Posterior vena cava (tissue), 2 donors: ENCODE data around the gene CFAP74. TPM values are rescaled to one million over a fixed set of nuclear protein-coding genes. Genes with fewer than 3 reads are reported as not detected.
"Not testable (repeated sequence)": the region's sequence is repeated elsewhere in the genome, so short reads cannot be mapped to it uniquely, and the experiment has no call there.

Source experiments
- DNase-seq: peaks from one replicate; pipeline ENCODE4 v3.0.0-alpha.2; 2020; ENCODE audit warnings: low spot score
- intact Hi-C, 2 donors: fragments of 100-400 bp; cut with DNase I; formaldehyde crosslinking; loops; one replicate each; pipeline versions ENCODE4 v1.14.1 to v1.14.2; 2022 to 2023
- total RNA-seq, 2 donors: library from RNA; stranded (reverse); fragmentation: NEBNext Ultra II Directional; extraction: Animal tissue kit (Norgen Biotek cat#: 25700); gene quantifications; one replicate each; pipeline ENCODE4 v1.2.1, GENCODE V29; 2021
- donor health status: DM: yes; HTN: yes; CAD: no.
- donor health status: DM: yes; HTN: yes; CAD: no.

The CFAP74 gene
- total RNA-seq, 2 donors from 2014 or later = not detected

DNA sequence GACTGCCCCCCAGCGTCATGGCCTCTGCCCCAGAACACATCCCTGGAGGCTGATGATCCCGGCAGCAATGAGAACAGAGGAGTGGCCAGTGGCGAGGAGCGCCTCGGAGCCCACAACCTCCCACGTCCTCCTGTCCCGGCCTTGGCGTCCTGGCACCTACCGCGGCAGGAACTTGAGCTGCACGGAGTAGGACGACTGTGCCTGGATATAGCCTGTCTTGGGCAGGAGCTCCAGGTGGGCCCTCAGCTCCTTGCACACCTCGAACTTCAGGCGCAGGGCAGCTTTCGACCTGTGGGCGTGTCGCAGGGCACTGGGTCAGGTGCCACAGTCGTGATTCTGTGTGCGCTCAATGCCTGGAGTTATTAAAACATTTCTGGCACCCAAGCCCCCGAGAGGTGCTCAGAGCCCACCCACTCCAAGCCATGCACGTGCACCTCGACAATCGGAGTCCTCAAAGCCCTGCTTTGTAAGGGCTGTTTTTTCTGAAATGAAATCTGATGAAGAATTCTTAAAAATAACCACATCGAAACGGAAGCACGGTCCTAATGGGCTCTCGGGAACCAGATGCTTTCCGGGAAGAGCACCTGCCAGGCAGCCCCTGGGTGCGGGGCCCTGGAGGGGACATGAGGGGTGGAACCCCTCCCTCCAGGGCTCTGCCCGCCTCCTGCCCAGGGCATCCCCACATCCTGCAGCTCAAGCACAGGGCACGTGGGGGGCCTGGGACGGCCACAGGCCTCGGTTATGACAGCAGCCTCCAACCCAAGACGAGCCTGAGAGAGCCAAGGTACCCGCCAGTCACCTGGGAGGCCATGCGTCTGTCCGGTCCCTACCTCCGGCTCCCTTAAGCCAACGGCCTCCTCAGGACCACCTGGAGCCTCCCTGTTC is 61.5 kb downstream of the CFAP74 start:
- DNase-seq = peak; percentile 77
- intact Hi-C loops = loop anchor here in 1 of 2 donors (5.0 kb wide), 1 partner anchor 105 kb away; no protein-coding TSS in a partner anchor

DNA sequence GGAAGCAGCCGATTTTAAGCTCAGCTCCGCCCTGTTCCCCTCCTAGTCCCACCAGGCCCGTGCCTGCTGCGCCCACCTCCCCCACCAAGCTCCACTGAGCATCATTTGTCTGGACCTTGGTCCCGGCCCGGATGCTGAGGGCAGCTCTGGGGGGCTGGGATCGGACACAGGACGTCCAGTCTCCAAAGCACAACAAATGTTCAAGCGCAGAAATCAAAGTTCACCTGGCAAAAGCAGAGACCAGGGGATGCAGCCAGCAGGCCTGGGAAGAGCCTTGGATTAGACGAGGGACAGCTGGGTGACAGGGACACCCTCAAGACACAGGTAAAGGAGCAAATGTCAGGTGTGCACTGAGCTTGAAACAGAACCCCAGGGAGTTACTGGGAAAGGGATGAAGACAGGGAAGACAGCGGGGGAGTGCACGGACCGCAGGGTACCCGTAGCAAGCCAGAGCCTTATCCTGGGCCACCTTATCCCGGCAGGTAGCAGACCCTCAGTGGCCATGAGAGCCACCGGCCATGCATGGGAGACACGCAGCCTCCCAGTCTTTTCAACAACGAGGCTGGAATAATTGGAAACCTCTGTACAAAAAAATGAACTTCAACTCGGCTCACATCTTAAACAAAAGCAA is 62.3 kb downstream of the CFAP74 start:
- intact Hi-C loops = loop anchor here in 1 of 2 donors (5.0 kb wide), 1 partner anchor 106 kb away; no protein-coding TSS in a partner anchor

DNA sequence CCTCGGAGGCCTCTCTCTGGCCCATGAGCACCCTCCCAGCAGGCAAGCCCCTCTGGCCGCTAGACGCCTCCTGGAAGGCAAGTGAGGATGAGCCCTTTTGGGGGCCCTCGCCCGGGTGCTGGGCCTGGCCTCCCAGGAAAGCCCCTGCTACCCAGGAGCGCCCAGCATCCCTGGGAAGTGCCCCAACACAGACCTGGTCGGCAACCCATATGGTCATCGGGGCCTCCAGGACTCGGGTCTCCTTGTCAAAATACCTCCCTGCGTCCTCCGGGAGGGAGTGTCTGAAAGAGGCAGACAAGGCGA is 63.5 kb downstream of the CFAP74 start:
- intact Hi-C loops = loop anchor here in 1 of 2 donors (5.0 kb wide), 1 partner anchor 107 kb away; no protein-coding TSS in a partner anchor
- no peak for DNase-seq

More for the DNA sequence above, 62.3 kb downstream of the CFAP74 start:
- no peak for DNase-seq

DNA sequence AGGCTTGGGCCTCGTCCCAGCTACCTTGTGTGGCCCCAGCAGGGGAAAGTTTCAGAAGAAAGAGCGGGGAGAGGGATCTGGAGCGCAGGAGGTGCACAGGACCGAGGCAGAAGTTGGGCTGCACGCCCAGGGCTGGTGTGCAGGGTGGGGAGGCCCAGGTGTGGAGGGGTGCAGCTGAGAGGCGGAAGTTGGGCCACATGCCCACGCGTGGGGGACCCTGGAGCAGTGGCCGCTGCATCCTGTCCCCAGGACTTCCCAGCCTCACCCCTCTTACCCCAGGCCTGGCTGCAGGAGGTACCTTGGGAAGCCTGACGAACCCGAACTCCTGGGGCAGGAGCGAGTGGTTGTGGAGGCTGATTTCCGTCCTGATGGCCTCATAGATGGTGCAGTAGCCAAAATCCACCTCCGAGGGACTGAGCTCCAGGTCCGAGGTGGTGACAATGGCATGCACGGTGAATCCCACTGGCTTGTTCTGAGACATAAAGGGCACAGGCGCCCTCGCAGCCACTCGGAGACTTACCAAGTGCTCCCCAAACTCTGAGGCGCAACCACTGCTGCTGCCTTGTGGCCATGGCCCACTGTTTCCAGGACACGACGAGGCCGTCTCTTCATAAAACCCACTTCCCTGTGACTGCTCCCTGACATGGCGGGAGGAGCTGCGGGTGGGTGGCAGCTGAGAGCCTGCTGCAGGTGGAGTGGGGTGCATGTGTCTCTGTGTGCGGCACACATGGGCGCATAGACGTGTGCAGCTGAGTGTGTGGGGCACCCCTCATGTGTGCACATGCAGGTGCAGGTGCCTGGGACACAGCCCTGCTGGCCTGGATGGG is 64.1 kb downstream of the CFAP74 start:
- intact Hi-C loops = loop anchor here (5.0 kb wide), 2 partner anchors 108 to 1633 kb away; no protein-coding TSS in a partner anchor
- DNase-seq = peak; percentile 62

DNA sequence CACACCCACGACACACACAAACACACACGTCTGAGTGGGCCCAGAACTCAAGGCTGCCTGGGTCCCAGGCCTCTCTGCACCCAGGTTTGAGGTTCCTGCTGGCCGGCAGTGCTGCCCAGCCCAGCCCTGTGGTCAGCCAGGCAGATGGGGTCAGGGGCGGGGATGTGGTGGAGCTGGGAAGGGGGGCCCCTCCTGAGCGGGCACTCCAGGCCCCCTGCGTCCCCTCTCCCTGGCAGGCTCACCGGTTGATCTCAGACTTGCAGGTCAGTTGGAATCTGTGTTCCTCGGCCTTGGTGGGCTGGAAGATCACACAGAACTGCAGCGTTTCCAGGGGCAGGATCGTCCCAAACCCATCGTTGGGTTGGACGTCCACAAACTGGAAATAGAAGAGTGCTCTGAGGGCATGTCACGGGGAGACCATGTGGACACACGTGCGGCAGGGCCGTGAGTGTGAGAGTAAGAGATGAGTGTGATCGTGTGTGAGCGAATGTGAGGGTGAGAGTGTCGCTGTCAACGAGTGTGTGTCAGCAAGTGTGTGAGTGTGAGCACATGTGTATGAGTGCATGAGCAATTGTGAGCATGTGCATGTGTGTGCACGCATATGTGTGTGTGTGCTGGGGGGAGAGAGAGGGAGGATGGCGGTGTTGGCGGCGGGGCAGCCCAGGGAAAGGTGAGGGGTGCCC is 64.8 kb downstream of the CFAP74 start:
- intact Hi-C loops = loop anchor here in 1 of 2 donors (5.0 kb wide), 1 partner anchor 1634 kb away; no protein-coding TSS in a partner anchor
- DNase-seq = peak; percentile 50

DNA sequence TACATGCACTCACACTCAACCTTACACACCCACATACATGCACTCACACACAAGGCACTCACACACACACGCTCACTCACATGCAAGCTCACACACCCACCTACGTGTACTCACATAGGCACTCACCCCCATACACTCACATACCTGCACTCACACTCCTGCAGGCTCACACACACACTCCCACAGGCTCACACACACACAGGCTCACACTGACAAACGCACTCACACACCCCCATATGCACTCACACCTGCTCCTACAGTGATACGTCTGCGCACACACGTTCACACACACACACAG is 65.4 kb downstream of the CFAP74 start:
- intact Hi-C loops = loop anchor here in 1 of 2 donors (5.0 kb wide), 1 partner anchor 1634 kb away; no protein-coding TSS in a partner anchor
- DNase-seq = peak; percentile 20

DNA sequence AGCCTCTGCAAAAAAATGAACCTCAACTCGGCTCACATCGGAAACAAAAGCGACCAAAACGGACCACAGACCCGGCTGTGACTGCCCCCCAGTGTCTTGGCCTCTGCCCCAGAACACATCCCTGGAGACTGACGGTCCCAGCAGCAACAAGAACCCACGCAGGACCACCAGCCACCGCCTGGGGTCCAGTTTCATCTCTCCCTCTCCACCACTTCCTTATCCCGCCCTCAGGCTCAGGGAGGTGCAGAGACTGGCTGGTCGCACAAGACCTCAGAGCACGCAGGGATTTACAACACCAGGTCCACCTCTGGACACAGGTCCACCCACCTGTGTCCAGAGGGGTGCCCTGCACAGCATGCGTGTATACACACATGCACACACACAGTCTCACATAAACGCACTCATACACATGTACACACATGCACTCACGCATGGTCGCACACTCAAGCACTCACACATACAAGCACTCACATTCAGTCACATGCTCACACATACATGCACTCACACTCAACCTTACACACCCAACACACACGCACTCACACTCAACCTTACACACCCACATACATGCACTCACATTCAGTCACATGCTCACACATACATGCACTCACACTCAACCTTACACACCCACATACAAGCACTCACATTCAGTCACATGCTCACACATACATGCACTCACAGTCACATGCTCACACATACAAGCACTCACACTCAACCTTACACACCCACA is 65.9 kb downstream of the CFAP74 start:
- intact Hi-C loops = loop anchor here in 1 of 2 donors (5.0 kb wide), 1 partner anchor 1635 kb away; no protein-coding TSS in a partner anchor
- DNase-seq = peak; percentile 14

DNA sequence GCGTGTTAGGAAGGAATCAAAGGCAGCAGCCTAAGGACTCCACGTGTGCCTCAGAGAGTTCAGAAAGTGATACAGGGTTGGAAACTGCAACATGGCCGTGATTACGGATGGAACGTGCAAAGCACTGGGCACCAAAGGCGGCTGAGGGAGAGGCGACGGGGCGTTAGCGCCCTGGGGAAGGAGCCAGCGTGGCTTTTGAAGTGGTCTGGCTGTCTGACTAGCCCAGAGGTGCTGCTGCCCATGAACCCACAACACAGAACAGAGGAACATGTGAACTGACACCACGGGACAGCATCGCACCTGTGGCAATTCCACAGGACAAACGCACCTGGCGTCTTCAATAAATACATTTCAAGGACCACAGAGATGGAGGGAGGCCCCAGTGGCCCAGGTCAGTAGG is 66.5 kb downstream of the CFAP74 start:
- intact Hi-C loops = loop anchor here in 1 of 2 donors (5.0 kb wide), 1 partner anchor 1635 kb away; no protein-coding TSS in a partner anchor
- no peak for DNase-seq

DNA sequence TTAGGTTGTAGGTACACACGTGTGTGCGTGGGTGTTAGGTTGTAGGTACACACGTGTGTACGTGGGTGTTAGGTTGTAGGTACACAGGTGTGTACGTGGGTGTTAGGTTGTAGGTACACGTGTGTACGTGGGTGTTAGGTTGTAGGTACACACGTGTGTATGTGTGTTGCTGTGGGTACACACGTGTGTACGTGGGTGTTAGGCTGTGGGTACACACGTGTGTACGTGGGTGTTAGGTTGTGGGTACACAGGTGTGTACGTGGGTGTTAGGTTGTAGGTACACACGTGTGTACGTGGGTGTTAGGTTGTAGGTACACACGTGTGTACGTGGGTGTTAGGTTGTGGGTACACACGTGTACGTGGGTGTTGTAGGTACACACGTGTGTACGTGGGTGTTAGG is 68.7 kb downstream of the CFAP74 start:
- intact Hi-C loops = loop anchor here in 1 of 2 donors (5.0 kb wide), 1 partner anchor 1637 kb away; no protein-coding TSS in a partner anchor
- not testable (repeated sequence) for DNase-seq

DNA sequence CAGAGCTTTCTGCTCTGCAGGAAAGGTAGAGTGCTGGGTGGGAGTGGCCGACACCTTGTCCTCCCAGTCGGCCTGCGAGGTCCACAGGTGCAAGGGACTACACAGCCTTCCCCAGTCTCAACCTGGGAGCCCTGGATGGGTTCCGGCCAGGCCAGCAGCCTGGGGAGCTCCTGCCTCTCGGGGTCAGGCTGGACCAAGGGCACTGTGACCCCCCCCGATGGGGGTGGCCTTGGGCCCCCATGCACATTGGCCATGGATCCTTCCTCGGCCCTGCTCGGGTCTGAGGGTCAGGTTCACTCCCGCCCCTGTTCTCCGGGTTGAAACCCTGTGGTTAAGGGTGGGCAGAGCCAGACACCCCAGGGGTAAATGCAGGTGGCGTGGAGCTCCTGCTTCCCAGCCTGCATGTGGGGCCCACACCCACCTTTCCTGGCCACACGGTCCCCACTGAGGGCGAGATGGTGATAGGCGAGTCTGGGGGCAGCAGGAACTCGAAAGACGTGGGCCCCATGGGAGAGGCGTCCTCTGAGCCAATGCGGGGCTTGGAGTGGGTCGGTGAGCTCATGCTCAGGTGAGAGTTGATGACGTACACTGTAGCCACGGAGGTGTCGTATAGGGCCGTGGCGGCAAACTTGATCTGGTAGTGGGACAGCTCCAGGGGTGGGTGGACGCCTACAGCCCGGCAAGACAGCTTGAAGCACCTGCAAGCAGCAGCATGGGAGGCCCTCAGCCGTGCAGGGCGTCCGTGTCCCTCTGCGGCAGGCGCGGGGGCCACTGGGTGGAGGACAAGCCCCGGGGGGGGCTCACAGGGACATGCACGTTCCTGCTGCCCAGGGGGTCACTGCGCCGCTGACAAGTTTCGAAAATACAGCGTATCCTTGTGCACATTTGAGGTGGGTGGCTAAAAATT is 73.7 kb downstream of the CFAP74 start:
- intact Hi-C loops = no loop called here
- DNase-seq = peak; percentile 72

DNA sequence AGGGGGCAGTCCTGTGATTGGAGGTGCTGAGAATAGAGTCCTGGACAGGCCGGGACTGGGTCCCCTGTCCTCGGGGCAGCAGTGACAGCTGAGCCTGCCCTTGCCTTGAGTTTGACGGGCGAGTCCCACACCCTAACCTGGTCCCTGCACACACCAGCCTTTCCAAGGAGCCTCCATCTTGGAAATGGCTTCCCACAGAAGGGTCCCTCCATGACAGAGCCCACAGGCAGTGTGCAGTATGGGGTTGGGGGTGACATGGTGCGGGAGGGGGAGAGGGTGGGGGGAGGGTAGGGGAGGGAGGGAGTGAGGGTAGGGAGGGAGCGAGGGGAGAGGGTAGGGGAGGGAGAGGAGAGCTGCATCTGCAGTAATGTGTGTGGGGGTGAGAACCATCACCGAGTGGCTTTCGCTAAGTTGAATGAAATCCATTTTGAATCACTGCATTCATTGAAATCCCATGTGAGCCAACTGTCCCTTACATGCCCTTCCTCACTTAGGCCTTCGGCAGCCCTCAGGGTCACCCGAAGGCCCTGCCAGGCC is 74.4 kb downstream of the CFAP74 start:
- intact Hi-C loops = no loop called here
- no peak for DNase-seq

DNA sequence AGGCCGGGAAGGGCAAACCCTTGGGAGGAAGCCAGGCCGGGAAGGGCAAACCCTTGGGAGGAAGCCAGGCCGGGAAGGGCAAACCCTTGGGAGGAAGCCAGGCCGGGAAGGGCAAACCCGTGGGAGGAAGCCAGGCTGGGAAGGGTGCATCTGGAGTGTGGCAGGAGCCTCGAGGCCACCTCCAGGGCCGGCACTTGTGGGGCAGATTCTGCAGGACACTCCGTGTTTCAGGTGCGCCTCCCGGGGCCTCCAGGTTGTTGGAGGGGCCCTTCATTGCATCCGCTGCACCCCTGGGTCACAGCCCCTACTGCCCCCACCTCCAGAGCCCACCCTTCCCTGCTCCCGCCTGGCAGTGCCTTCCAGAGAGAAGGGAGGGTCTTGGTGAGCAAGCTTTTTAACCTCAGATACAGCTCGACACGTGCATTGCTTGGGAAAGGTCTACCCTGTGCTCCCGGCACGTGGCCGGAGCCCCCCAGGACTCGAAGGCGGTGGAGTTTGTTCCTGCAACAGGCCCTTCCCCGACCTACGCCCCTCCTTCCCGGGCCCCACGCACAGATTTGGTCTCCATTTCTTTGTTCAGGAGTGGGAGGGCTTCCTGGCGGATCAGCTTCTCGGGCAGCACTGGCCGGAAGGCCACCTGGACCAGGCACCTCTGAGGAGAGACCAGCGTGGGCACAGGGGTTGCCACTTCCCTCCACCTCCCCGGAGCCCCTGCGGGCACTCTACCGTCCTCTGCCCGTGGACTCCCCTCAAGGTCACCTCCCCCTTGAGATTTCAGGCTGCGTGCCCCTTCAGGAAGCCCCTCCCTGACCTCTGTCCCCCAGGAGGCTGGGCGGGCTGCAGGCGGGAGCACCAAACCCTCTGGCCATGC is 75.1 kb downstream of the CFAP74 start:
- intact Hi-C loops = no loop called here

DNA sequence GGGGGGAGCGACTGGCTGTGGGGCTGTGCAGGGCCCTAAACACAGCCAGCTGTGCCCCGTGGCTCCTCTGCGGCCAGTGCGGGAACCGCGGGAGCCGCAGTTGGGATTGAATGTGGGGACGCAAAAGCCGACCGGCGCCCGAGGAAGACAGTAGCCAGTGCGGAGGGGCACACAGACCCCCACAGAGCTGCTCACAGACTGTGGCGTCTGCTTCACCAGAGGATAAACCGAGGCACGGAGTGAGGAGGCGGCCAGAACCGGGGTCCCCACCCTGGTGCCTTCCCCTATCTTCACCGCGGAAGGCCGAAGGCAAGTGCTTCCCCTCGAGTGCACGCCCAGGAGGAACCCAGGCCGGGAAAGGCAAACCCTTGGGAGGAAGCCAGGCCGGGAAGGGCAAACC is 75.8 kb downstream of the CFAP74 start:
- intact Hi-C loops = no loop called here
- DNase-seq = peak; percentile 72

More for the DNA sequence above, 75.1 kb downstream of the CFAP74 start:
- peak; percentile 58 for DNase-seq

DNA sequence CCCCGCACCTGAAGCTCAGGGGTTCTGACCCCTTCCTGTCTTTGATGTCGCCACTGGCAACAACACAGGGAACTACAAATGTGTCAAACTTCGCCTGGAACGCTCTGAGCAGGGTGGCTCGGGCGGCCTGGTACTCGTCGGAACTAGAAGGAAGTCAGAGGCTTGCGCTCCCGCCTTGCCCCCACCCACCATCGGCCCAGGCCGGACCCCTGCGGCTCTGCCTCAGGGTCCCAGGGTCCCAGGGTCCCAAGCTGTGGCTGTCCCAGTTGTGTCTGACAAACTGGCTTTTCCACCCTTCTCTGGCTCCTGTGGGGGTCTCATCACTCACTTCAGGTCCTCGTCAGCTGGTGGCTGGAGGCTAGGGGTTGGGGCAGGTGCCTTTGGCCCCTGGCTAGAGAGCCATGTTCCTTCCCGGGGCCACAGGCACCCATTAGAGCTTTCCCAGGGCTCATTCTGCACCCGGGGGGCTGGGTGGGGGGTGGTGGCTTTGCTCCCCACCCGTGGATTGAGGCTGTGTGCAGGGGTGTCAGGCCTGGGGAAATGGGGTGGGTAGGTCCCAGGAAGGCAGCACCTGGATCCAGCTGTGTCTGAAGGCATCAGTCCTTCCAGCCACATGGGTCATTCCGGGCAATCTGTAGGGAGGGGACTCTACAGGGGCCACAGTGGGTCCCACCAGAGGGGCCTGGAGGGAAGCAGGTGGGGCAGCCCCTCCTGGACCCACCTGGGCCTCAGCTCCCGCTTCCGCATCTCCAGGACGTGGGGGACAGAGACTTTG is 76.5 kb downstream of the CFAP74 start:
- intact Hi-C loops = no loop called here

DNA sequence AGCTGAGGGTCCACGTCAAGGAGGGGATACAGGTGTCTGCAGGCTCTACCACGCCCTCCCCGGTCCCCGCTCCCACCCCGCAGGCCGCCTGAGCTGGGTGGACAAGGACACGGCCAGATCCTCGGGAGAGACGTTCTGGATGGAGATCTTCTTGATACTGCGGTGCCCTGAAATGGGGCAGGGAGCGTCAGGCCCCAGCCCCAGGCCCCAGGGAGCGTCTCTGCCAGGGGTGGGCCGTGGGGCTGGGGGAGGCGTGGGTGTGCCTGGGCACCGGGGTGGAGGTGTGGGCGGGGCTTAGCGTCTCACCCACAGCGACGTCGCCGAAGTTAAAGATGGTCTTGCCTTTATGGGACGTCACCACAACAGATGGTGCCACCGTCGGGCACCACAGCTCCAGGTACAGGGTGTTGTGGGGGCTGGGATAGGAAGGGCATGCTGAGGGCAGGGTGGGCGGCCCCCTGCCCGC is 77.2 kb downstream of the CFAP74 start:
- intact Hi-C loops = no loop called here
- no peak for DNase-seq

More for the DNA sequence above, 76.5 kb downstream of the CFAP74 start:
- peak; percentile 69 for DNase-seq
